SK-N-SH (cell line): ENCODE data around the gene CACUL1. TPM values are rescaled to one million over a fixed set of nuclear protein-coding genes. Genes with fewer than 3 reads are reported as not detected.

Experiments used
- CTCF ChIA-PET: fragments of 300-600, 350-600 bp; formaldehyde crosslinking; extraction: SDS; loops from one replicate; lab custom pipeline; 2021; lab: Yijun Ruan, JAX
- POLR2A ChIA-PET: fragments of 350-600 bp; sonication (Branson Sonifier 250); formaldehyde crosslinking; extraction: SDS; loops from one replicate; lab custom pipeline; 2020; ENCODE audit warnings: antibody characterized with exemption, inconsistent platforms; lab: Yijun Ruan, JAX
- DNase-seq: peaks from one replicate; pipeline ENCODE4 v3.0.0; 2012
- H2AFZ ChIP-seq: fragments of 200-600 bp; sonication (generic); 2 replicates; pipeline ENCODE4 v1.8.1; 2016; ENCODE audit warnings: antibody characterized with exemption, mild to moderate bottlenecking, low read depth
- H3F3A ChIP-seq: fragments of 200-600 bp; sonication (generic); replicated peaks from 2 replicates; pipeline ENCODE3; 2016; ENCODE audit warnings: antibody characterized with exemption, mild to moderate bottlenecking; ENCODE audit not compliant: insufficient read depth
- H3K27ac ChIP-seq, 2 experiments: fragments of 200-500 bp in 1 of 2; fragments of 200-600 bp in 1 of 2; sonication (Bioruptor generic) in 1 of 2; sonication (generic), shearing (Covaris generic) in 1 of 2; 2 replicates each; pipeline versions ENCODE4 v1.5.1 to v1.6.1; 2014 to 2016; ENCODE audit warnings: low read depth in 2 of 2, inconsistent platforms in 1 of 2, low read length in 1 of 2, mild to moderate bottlenecking in 1 of 2, mixed read lengths in 1 of 2
- H3K27me3 ChIP-seq: fragments of 200-600 bp; sonication (generic), shearing (Covaris generic); 2 replicates; pipeline ENCODE4 v1.6.1; 2016; ENCODE audit warnings: mixed run types; ENCODE audit not compliant: insufficient read depth
- H3K36me3 ChIP-seq, 2 experiments: fragments of 200-500 bp in 1 of 2; fragments of 200-600 bp in 1 of 2; sonication (Bioruptor generic) in 1 of 2; sonication (generic) in 1 of 2; replicated peaks in 1 of 2; 2 replicates each; pipeline versions ENCODE3 to v1.5.1; 2014 to 2016; ENCODE audit warnings: low read length in 1 of 2, mild to moderate bottlenecking in 1 of 2; ENCODE audit not compliant: insufficient read depth in 2 of 2, control insufficient read depth in 1 of 2
- H3K4me1 ChIP-seq, 2 experiments: fragments of 200-500 bp in 1 of 2; fragments of 200-600 bp in 1 of 2; sonication (Bioruptor generic) in 1 of 2; sonication (generic), shearing (Covaris generic) in 1 of 2; 2 replicates each; pipeline versions ENCODE4 v1.5.1 to v1.6.1; 2014 to 2016; ENCODE audit warnings: low read depth in 1 of 2, low read length in 1 of 2, mixed run types in 1 of 2; ENCODE audit not compliant: insufficient read depth in 2 of 2, control insufficient read depth in 1 of 2
- H3K4me2 ChIP-seq: fragments of 200-600 bp; sonication (generic), shearing (Covaris generic); 2 replicates; pipeline ENCODE4 v1.6.1; 2017; ENCODE audit warnings: mixed run types
- H3K4me3 ChIP-seq, 2 experiments: fragments of 200-500 bp in 1 of 2; fragments of 200-600 bp in 1 of 2; sonication (Bioruptor generic) in 1 of 2; sonication (generic), shearing (Covaris generic) in 1 of 2; 2 replicates each; pipeline versions ENCODE4 v1.5.1 to v1.8.1; 2014 to 2016; ENCODE audit warnings: low read depth in 2 of 2, inconsistent platforms in 1 of 2, low read length in 1 of 2, mild to moderate bottlenecking in 1 of 2, mixed read lengths in 1 of 2, moderate library complexity in 1 of 2
- H3K79me2 ChIP-seq: fragments of 200-600 bp; sonication (generic); 2 replicates; pipeline ENCODE4 v1.8.1; 2017; ENCODE audit warnings: mild to moderate bottlenecking; ENCODE audit not compliant: insufficient read depth
- H3K9ac ChIP-seq: fragments of 200-600 bp; sonication (generic); 2 replicates; pipeline ENCODE4 v1.6.1; 2017; ENCODE audit warnings: mixed run types
- H3K9me2 ChIP-seq: fragments of 200-600 bp; sonication (generic); 2 replicates; pipeline ENCODE4 v1.6.1; 2017; ENCODE audit warnings: mixed run types
- H3K9me3 ChIP-seq: fragments of 200-600 bp; sonication (generic); 2 replicates; pipeline ENCODE4 v1.6.1; 2017; ENCODE audit warnings: mixed run types, mild to moderate bottlenecking, moderate library complexity
- H4K20me1 ChIP-seq: fragments of 200-600 bp; sonication (generic); 2 replicates; pipeline ENCODE4 v1.6.1; 2017; ENCODE audit warnings: mild to moderate bottlenecking, mixed run types; ENCODE audit not compliant: insufficient read depth
- CHD2 ChIP-seq: fragments of 150-350 bp; IDR thresholded peaks from 2 replicates; pipeline ENCODE4 v1.6.1; 2018; ENCODE audit warnings: low read length; ENCODE audit not compliant: partially characterized antibody
- ELF1 ChIP-seq: IDR thresholded peaks from 2 replicates; pipeline ENCODE4 v1.4.0; 2012
- FOXJ3 ChIP-seq: sonication (generic); formaldehyde crosslinking; IDR thresholded peaks from 2 replicates; pipeline ENCODE4 v1.5.1; 2020; ENCODE audit warnings: mild to moderate bottlenecking, missing genetic modification reagents
- NFIC ChIP-seq: IDR thresholded peaks from 2 replicates; pipeline ENCODE4 v1.4.0; 2012; ENCODE audit warnings: borderline replicate concordance
- RFX5 ChIP-seq: IDR thresholded peaks from 2 replicates; pipeline ENCODE4 v1.6.1; 2012; ENCODE audit warnings: mild to moderate bottlenecking, improper control_type of control experiment, low read length
- RXRA ChIP-seq: IDR thresholded peaks from 2 replicates; pipeline ENCODE4 v1.4.0; 2012; ENCODE audit warnings: low read depth, mild to moderate bottlenecking, borderline replicate concordance
- SIN3A ChIP-seq: IDR thresholded peaks from 2 replicates; pipeline ENCODE4 v1.6.1; 2012; ENCODE audit warnings: low read depth, mild to moderate bottlenecking, low read length, moderate library complexity, borderline replicate concordance
- SMC3 ChIP-seq: IDR thresholded peaks from 2 replicates; pipeline ENCODE4 v1.6.1; 2012; ENCODE audit warnings: low read depth, low read length, improper control_type of control experiment
- TEAD4 ChIP-seq: IDR thresholded peaks from 2 replicates; pipeline ENCODE4 v1.4.0; 2012; ENCODE audit warnings: mild to moderate bottlenecking, borderline replicate concordance; ENCODE audit not compliant: insufficient read depth
- YY1 ChIP-seq: IDR thresholded peaks from 2 replicates; pipeline ENCODE4 v1.4.0; 2012; ENCODE audit warnings: low read depth, mild to moderate bottlenecking
- WGBS: methylation state at CpG from one replicate; pipeline ENCODE4 v1.1.6; 2017; ENCODE audit warnings: low lambda C conversion rate; 5-methylcytosine and 5-hydroxymethylcytosine counted together
- polyA plus RNA-seq, 3 experiments: library from polyadenylated mRNA; depleted of rRNA; stranded (reverse); fragments of >200 nt; gene quantifications; 2 replicates each; pipeline ENCODE4 v1.2.3, GENCODE V29; 2012
- TF ChIP-seq, protein P1 (sequence below): IDR thresholded peaks from 2 replicates; pipeline ENCODE4; 2012
- TF ChIP-seq, protein P2 (sequence below): fragments of 150-350 bp; IDR thresholded peaks from 2 replicates; pipeline ENCODE4 v1.6.1; 2016; ENCODE audit warnings: mild to moderate bottlenecking, low read depth, low read length
- TF ChIP-seq, protein P3 (sequence below): fragments of 200-600 bp; sonication (generic); IDR thresholded peaks from 2 replicates; pipeline ENCODE4 v1.6.1; 2017; ENCODE audit warnings: antibody characterized with exemption, mild to moderate bottlenecking, moderate library complexity
- TF ChIP-seq, protein P4 (sequence below): IDR thresholded peaks from 2 replicates; pipeline ENCODE4 v1.4.0; 2012; ENCODE audit warnings: low read depth

The CACUL1 gene
- polyA plus RNA-seq, 1 of the 3 experiments (the other 2 are of a cell fraction): 2.6 TPM

DNA sequence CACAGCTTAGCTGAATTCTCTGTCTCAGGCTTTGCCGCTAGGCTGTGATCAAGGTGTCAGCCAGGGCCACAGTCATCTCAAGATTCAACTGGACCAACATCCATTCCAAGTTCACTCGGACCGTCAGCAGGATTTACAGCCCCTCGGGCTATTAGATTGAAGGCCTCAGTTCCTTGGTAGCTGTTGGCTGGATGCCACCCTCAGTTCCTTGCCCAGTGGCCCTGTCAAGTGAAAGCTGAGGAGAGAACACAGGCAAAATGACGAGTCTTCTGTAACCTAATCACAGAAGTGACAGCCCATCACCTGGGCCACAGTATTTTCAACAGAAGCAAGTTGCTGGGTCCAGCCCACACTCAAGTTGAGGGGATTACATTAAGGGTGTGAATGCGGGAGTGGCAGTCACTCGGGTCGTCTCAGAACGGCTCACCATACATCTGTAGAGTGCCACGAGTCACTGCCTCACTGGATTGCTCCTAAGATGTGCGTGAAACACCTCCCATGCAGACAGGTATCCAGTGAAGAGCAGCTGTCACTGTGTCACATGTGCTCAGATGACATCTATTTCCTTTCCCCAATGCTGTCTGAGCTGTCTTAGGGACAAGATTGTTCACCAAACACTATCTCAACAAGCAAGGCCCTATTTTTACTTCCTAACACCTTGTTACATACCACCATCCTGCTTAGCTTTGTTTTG, 80.4 kb downstream of the CACUL1 start:
- no peaks in the 10 kb centered on the region for H3F3A ChIP-seq
- H3K27me3 ChIP-seq: no peaks in the 10 kb centered on the region
- 100% methylated on average over 2 of the region's 11 CpGs for WGBS
- no peaks in the 10 kb centered on the region for H3K9me3 ChIP-seq
- ChIA-PET CTCF (interaction anchor here (1.4 to 8.2 kb wide), 2 partner anchors 79 to 106 kb away, joined by 3 to 67 read pairs; partner anchors contain the start of gene PRLHR), POLR2A (no interaction called here)
- no peaks in the 10 kb centered on the region for H3K79me2 ChIP-seq
- H3K27ac ChIP-seq: no peak overlapping the region
- no peak overlapping the region for H3K9ac ChIP-seq
- DNase-seq: no peak
- H2AFZ ChIP-seq: no peak overlapping the region
- H3K9me2 ChIP-seq: no peaks in the 10 kb centered on the region
- peaks cover 0 to 11% of the 10 kb centered on the region in 2 experiments for H3K36me3 ChIP-seq
- H3K4me1 ChIP-seq: peaks cover 9 to 35% of the 10 kb centered on the region in 2 experiments; a peak in 3 of 4 replicates
- TF ChIP-seq, protein P1, sequence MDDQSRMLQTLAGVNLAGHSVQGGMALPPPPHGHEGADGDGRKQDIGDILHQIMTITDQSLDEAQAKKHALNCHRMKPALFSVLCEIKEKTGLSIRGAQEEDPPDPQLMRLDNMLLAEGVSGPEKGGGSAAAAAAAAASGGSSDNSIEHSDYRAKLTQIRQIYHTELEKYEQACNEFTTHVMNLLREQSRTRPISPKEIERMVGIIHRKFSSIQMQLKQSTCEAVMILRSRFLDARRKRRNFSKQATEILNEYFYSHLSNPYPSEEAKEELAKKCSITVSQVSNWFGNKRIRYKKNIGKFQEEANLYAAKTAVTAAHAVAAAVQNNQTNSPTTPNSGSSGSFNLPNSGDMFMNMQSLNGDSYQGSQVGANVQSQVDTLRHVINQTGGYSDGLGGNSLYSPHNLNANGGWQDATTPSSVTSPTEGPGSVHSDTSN: no peak
- TF ChIP-seq RXRA (no peak), YY1 (no peak)
- H3K4me2 ChIP-seq: no peak overlapping the region
- H4K20me1 ChIP-seq: peaks cover 3% of the 10 kb centered on the region; the same call in 1 of the 2 replicates
- no peak overlapping the region for H3K4me3 ChIP-seq

DNA sequence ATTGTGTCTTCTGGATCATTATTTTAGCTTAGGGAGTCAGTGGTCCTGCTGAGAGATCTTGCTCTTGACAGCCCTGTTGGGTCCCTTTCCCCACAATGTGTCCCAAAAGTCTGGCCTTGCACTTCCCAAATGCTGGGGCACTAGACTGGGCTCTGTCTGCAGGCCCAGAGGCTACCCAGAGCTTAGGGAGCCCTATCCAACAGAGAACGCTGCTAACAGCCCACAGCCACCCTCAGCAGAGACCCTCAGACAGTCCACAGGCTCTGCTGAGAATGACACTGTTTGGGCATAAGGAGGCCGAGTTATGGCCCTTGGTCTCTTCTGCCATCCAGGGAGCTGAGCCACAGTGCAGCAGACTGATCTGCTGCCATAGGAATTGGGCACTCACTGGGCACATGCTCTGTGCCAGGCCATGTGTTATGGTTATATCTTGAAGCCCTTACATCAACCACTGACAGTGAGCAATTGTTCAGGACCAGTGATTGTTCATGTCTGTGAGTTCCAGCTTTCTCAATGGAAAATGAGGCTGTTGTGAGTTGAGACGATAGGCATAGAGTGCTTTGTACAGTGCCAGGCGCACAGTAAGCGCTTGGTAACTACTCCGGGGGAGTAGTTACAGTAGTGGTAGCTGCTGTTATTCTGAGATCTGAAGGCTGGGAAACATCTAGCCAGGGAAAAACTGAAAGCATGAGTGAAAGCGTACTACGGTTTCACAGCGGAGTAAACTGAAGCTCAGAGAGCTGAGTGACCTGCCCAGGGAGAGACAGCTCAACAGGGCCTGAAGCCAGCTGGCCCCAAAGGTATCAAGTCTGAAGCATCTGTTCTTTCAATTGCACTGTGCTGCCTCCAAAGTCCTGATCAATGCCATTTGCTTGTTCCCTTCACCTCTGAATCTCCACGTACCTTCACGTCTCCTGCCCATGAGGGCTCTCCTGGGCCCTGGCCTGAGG, 81.7 kb downstream of the CACUL1 start:
- DNase-seq: no peak
- Histone ChIP-seq H2AFZ (no peak overlapping the region), H3K4me3 (no peak overlapping the region), H3K27me3 (no peaks in the 10 kb centered on the region), H3K4me1 (peaks cover 14 to 48% of the 10 kb centered on the region in 2 experiments; a peak in 3 of 4 replicates), H3F3A (no peaks in the 10 kb centered on the region), H4K20me1 (peaks cover 3% of the 10 kb centered on the region; the same call in 1 of the 2 replicates), H3K9ac (no peak overlapping the region), H3K9me3 (no peaks in the 10 kb centered on the region), H3K36me3 (peaks cover 0 to 11% of the 10 kb centered on the region in 2 experiments), H3K9me2 (no peaks in the 10 kb centered on the region), H3K27ac (no peak overlapping the region), H3K4me2 (no peak overlapping the region), H3K79me2 (no peaks in the 10 kb centered on the region)
- ChIA-PET CTCF (interaction anchor here (0.9 to 8.2 kb wide), 4 partner anchors 47 to 104 kb away, joined by 3 to 67 read pairs (median 4); no protein-coding TSS in a partner anchor), POLR2A (no interaction called here)
- TF ChIP-seq, protein P2, sequence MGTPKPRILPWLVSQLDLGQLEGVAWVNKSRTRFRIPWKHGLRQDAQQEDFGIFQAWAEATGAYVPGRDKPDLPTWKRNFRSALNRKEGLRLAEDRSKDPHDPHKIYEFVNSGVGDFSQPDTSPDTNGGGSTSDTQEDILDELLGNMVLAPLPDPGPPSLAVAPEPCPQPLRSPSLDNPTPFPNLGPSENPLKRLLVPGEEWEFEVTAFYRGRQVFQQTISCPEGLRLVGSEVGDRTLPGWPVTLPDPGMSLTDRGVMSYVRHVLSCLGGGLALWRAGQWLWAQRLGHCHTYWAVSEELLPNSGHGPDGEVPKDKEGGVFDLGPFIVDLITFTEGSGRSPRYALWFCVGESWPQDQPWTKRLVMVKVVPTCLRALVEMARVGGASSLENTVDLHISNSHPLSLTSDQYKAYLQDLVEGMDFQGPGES: no peak
- TF ChIP-seq RXRA (no peak), RFX5 (no peak), CHD2 (no peak), ELF1 (no peak), SIN3A (no peak), SMC3 (no peak), FOXJ3 (no peak), NFIC (no peak), TEAD4 (no peak)
- TF ChIP-seq, protein P3, sequence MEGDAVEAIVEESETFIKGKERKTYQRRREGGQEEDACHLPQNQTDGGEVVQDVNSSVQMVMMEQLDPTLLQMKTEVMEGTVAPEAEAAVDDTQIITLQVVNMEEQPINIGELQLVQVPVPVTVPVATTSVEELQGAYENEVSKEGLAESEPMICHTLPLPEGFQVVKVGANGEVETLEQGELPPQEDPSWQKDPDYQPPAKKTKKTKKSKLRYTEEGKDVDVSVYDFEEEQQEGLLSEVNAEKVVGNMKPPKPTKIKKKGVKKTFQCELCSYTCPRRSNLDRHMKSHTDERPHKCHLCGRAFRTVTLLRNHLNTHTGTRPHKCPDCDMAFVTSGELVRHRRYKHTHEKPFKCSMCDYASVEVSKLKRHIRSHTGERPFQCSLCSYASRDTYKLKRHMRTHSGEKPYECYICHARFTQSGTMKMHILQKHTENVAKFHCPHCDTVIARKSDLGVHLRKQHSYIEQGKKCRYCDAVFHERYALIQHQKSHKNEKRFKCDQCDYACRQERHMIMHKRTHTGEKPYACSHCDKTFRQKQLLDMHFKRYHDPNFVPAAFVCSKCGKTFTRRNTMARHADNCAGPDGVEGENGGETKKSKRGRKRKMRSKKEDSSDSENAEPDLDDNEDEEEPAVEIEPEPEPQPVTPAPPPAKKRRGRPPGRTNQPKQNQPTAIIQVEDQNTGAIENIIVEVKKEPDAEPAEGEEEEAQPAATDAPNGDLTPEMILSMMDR: no peak
- TF ChIP-seq, protein P4, sequence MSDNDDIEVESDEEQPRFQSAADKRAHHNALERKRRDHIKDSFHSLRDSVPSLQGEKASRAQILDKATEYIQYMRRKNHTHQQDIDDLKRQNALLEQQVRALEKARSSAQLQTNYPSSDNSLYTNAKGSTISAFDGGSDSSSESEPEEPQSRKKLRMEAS: no peak
- WGBS: 84% methylated on average over 10 of the region's 11 CpGs
